PC-9 (cell line): Measurements from ENCODE around the gene BTBD18.

Experiments
- CTCF ChIP-seq: fragments of 200-600 bp; sonication (generic); conservative IDR thresholded peaks from 2 replicates; pipeline ENCODE4 v1.6.1; 2017; ENCODE audit warnings: mixed run types, antibody characterized with exemption, mild to moderate bottlenecking, moderate library complexity
- EZH2 ChIP-seq: fragments of 200-600 bp; sonication (generic); IDR thresholded peaks from 2 replicates; pipeline ENCODE4 v1.8.0; 2017; ENCODE audit warnings: antibody characterized with exemption, low read depth

DNA sequence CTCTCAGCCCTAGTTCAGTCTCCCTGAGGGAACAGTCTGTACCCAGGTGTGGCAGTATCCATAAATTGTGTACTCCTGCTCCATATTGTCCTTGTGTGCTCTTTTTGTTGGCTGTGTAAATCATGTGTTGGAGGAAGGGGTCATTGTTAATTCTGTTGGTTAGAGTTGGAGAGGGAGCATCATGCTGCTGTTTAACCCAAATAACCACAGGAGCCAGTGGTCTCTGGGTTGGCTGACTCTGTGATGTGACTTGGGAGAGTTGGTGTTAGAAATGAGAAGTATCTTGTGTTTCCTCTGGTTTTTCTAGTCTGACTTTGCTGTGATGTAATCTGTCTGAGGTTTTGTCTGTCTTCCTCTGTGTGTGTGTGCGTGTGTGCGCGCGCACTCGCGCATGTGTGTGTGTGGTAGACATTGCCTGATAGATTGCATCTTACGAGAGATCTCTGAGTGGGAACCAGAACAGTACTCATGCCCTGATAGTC lies 40.5 kb upstream of the BTBD18 start:
- TF ChIP-seq EZH2: no peak
- TF ChIP-seq CTCF: no peak
